Measurements from ENCODE around the gene ADCYAP1R1. TPM values are rescaled to one million over a fixed set of nuclear protein-coding genes. Genes with fewer than 3 reads are reported as not detected.

Gene ADCYAP1R1
- total RNA-seq, 1 experiment from 2014 or later: 0.12 TPM

- no peak for ATAC-seq
- H3K4me3 ChIP-seq (replicated peaks in 1 of 2; ENCODE audit: low read depth in 1 of 2, low read length in 2 of 2): no peak overlapping the region
- H3K9ac ChIP-seq (ENCODE audit: low read length): no peak overlapping the region
- H4K20me1 ChIP-seq (ENCODE audit: insufficient read depth): no peaks in the 10 kb centered on the region
- H3K9me3 ChIP-seq (ENCODE audit: control insufficient read depth in 1 of 2, insufficient read depth in 1 of 2, low read depth in 1 of 2, low read length in 2 of 2): no peaks in the 10 kb centered on the region
- no peak overlapping the region for H3K4me2 ChIP-seq (ENCODE audit: low read length)
- ChIA-PET POLR2A (no interaction called here), CTCF (no interaction called here), RAD21 (ENCODE audit: low non-redundant PET in 1 of 2, low total read pairs in 2 of 2, uncharacterized antibody in 2 of 2, unreplicated experiment in 2 of 2) (no interaction called here)
- intact Hi-C loops (cut with micrococcal nuclease): no loop called here
- H2AFZ ChIP-seq (ENCODE audit: low read depth, low read length, poor library complexity, severe bottlenecking): no peak overlapping the region
- no peaks in the 10 kb centered on the region for H3K79me2 ChIP-seq (ENCODE audit: insufficient read depth, low read length)
- peaks cover 59% of the 10 kb centered on the region for H3K27me3 ChIP-seq (ENCODE audit: insufficient read depth, low read length)
- H3K4me1 ChIP-seq (ENCODE audit: control insufficient read depth in 1 of 2, insufficient read depth in 2 of 2, low read length in 2 of 2): no peaks in the 10 kb centered on the region
- H3K9me2 ChIP-seq (ENCODE audit: insufficient read depth): no peaks in the 10 kb centered on the region
- no TSS peak for BruUV-seq (replicated peaks)
- TF ChIP-seq POLR2A (IDR thresholded peaks at IDR 0.05; ENCODE audit: borderline replicate concordance, extremely low read depth, insufficient read depth, insufficient read length) (no peak), ELF1 (IDR thresholded peaks at IDR 0.05; ENCODE audit: borderline replicate concordance, low read depth) (no peak), CTCF (IDR thresholded peaks at IDR 0.05 in 2 of 3, conservative IDR thresholded peaks at IDR 0.05 in 1 of 3; ENCODE audit: borderline replicate concordance in 1 of 3, insufficient read depth in 1 of 3, low read depth in 2 of 3, low read length in 2 of 3) (no peak), TCF7L2 (IDR thresholded peaks at IDR 0.05; ENCODE audit: borderline replicate concordance, extremely low read depth, insufficient read depth, insufficient read length) (no peak), MAX (IDR thresholded peaks at IDR 0.05) (no peak), ZBTB33 (IDR thresholded peaks at IDR 0.05; ENCODE audit: extremely low read depth, insufficient replicate concordance, low read length) (no peak), SRF (IDR thresholded peaks at IDR 0.05; ENCODE audit: low read depth) (no peak), ATF3 (IDR thresholded peaks at IDR 0.05) (no peak), POLR2AphosphoS5 (IDR thresholded peaks at IDR 0.05; ENCODE audit: low read depth, low read length) (no peak), FOSL1 (IDR thresholded peaks at IDR 0.05; ENCODE audit: low read depth) (no peak), SP1 (IDR thresholded peaks at IDR 0.05; ENCODE audit: low read depth) (no peak), EGR1 (IDR thresholded peaks at IDR 0.05; ENCODE audit: low read depth) (no peak), ZNF274 (IDR thresholded peaks at IDR 0.05; ENCODE audit: low read depth, low read length) (no peak), REST (IDR thresholded peaks at IDR 0.05; ENCODE audit: low read depth) (no peak)
- no peak overlapping the region for H3K27ac ChIP-seq (ENCODE audit: low read depth, low read length)
- no peaks in the 10 kb centered on the region for H3K36me3 ChIP-seq (ENCODE audit: control insufficient read depth in 1 of 2, insufficient read depth in 2 of 2, low read length in 2 of 2)
- DNase-seq (ENCODE audit: low read depth, low spot score): no peak
Observed at GRCh38 chr7:31080763-31081162, 28.7 kb downstream of the ADCYAP1R1 start.

Measured in HCT116 (cell line).